ENCODE results near the gene PTTG1IP. TPM values are rescaled to one million over a fixed set of nuclear protein-coding genes. Genes with fewer than 3 reads are reported as not detected.
"Not testable (repeated sequence)": the region's sequence is repeated elsewhere in the genome, so short reads cannot be mapped to it uniquely, and the experiment has no call there.

The PTTG1IP gene
- total and polyA plus RNA-seq, 2 of the 13 experiments (the other 11 are each of a cell fraction or from before 2014, with no cell fraction given) = 161 to 700 TPM

- TF ChIP-seq ZNF281 (CRISPR knock-in tag; IDR thresholded peaks at IDR 0.05; ENCODE audit: borderline replicate concordance) (peak; percentile 60; the same call in 1 of the 2 replicates), ZNF18 (CRISPR knock-in tag; IDR thresholded peaks at IDR 0.05; ENCODE audit: insufficient replicate concordance) (peak; percentile 66), ERF (CRISPR knock-in tag; IDR thresholded peaks at IDR 0.05) (peak; percentile 32; the same call in 1 of the 2 replicates), FOXA3 (CRISPR knock-in tag; IDR thresholded peaks at IDR 0.05) (peak; percentile 50), ELF1 (CRISPR knock-in tag; IDR thresholded peaks at IDR 0.05) (peak; percentile 19; the same call in 1 of the 2 replicates), ZNF556 (CRISPR knock-in tag; IDR thresholded peaks at IDR 0.05; ENCODE audit: borderline replicate concordance) (peak; percentile 69; the same call in 1 of the 2 replicates), ZNF501 (CRISPR knock-in tag; IDR thresholded peaks at IDR 0.05) (peak; percentile 75), ZSCAN31 (CRISPR knock-in tag; IDR thresholded peaks at IDR 0.05; ENCODE audit: low read depth) (0 out of 2 replicates have a peak, but pooled peaks have one; percentile 22), HNRNPL (IDR thresholded peaks at IDR 0.05; ENCODE audit: low read depth, low read length) (peak; percentile 89), CCDC6 (CRISPR knock-in tag; IDR thresholded peaks at IDR 0.05) (0 out of 2 replicates have a peak, but pooled peaks have one; percentile 9), SRSF1 (optimal IDR thresholded peaks at IDR 0.05; ENCODE audit: low read depth, low read length) (peak; percentile 74), SOX5 (CRISPR knock-in tag; IDR thresholded peaks at IDR 0.05; ENCODE audit: borderline replicate concordance) (peak; percentile 29; the same call in 1 of the 2 replicates), TFDP1 (CRISPR knock-in tag; IDR thresholded peaks at IDR 0.05; ENCODE audit: borderline replicate concordance) (0 out of 2 replicates have a peak, but pooled peaks have one; percentile 26), TBL1XR1 (IDR thresholded peaks at IDR 0.05; ENCODE audit: borderline replicate concordance, low read length, partially characterized antibody) (peak; percentile 48), MEF2D (CRISPR knock-in tag; IDR thresholded peaks at IDR 0.05) (peak; percentile 57), CREM (IDR thresholded peaks at IDR 0.05) (peak; percentile 78), HMGXB4 (CRISPR knock-in tag; IDR thresholded peaks at IDR 0.05; ENCODE audit: borderline replicate concordance in 1 of 2, low read depth in 1 of 2) (peak in 1 of 2 experiments; percentile 74; a peak in 2 of 4 replicates)
- TF ChIP-seq CREM (CRISPR knock-in tag; IDR thresholded peaks at IDR 0.05) = not testable (repeated sequence)
- TF ChIP-seq, protein P1, sequence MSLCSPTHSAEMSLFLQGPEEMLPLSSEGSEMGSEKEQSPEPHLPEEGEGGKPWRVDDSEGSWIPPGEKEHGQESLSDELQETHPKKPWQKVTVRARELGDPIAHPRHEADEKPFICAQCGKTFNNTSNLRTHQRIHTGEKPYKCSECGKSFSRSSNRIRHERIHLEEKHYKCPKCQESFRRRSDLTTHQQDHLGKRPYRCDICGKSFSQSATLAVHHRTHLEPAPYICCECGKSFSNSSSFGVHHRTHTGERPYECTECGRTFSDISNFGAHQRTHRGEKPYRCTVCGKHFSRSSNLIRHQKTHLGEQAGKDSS (CRISPR knock-in tag; IDR thresholded peaks at IDR 0.05; ENCODE audit: borderline replicate concordance, low read depth) = peak; percentile 27; the same call in 1 of the 2 replicates
Observed at GRCh38 chr21:44912506-44913412, 39.3 kb upstream of the PTTG1IP start (continued).

Data from HepG2 (cell line).